Astrocyte (in vitro differentiated cells and primary cell): ENCODE results near the gene DGKH.

Experiments
- EZH2 ChIP-seq: IDR thresholded peaks from 2 replicates; pipeline ENCODE4 v1.6.1; 2012; ENCODE audit warnings: mild to moderate bottlenecking, low read length, inconsistent platforms; ENCODE audit not compliant: insufficient read depth
- TF ChIP-seq, protein P1 (sequence below): IDR thresholded peaks from 2 replicates; pipeline ENCODE4 v1.5.1; 2011; ENCODE audit warnings: low read depth, mild to moderate bottlenecking, inconsistent platforms, low read length, moderate library complexity; ENCODE audit not compliant: insufficient read depth

- TF ChIP-seq, protein P1, sequence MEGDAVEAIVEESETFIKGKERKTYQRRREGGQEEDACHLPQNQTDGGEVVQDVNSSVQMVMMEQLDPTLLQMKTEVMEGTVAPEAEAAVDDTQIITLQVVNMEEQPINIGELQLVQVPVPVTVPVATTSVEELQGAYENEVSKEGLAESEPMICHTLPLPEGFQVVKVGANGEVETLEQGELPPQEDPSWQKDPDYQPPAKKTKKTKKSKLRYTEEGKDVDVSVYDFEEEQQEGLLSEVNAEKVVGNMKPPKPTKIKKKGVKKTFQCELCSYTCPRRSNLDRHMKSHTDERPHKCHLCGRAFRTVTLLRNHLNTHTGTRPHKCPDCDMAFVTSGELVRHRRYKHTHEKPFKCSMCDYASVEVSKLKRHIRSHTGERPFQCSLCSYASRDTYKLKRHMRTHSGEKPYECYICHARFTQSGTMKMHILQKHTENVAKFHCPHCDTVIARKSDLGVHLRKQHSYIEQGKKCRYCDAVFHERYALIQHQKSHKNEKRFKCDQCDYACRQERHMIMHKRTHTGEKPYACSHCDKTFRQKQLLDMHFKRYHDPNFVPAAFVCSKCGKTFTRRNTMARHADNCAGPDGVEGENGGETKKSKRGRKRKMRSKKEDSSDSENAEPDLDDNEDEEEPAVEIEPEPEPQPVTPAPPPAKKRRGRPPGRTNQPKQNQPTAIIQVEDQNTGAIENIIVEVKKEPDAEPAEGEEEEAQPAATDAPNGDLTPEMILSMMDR, result no peak
- TF ChIP-seq EZH2, result no peak
These were observed 78.6 kb downstream of the DGKH start for GRCh38 chr13:42127047-42127446.
